HEK293 (cell line): Measurements from ENCODE around the gene UBE2G1.

Experiments used
- CTCF ChIA-PET: fragments of 350-600 bp; formaldehyde crosslinking; extraction: SDS; loops from one replicate; lab custom pipeline; 2021; ENCODE audit warnings: antibody characterized with exemption; lab: Yijun Ruan, JAX
- POLR2A ChIA-PET: fragments of 300-600 bp; formaldehyde crosslinking; extraction: SDS; loops from one replicate; lab custom pipeline; 2020; ENCODE audit warnings: antibody characterized with exemption, inconsistent platforms; lab: Yijun Ruan, JAX
- H3K27ac ChIP-seq: fragments of 200-500 bp; sonication (Bioruptor generic); 2 replicates; pipeline ENCODE4 v1.5.1; 2014; ENCODE audit warnings: low read depth, low read length, control low read depth, inconsistent platforms; ENCODE audit errors: extremely low read depth
- H3K36me3 ChIP-seq, 2 experiments: fragments of 200-500 bp in 1 of 2; sonication (Bioruptor generic) in 1 of 2; 1 replicate in 1 of 2; 2 replicates in 1 of 2; pipeline ENCODE4 v1.5.1; 2014 to 2017; ENCODE audit warnings: inconsistent platforms in 2 of 2, low read length in 2 of 2; ENCODE audit not compliant: control insufficient read depth in 2 of 2, insufficient read depth in 1 of 2
- H3K4me1 ChIP-seq: fragments of 200-500 bp; sonication (Bioruptor generic); 2 replicates; pipeline ENCODE4 v1.5.1; 2014; ENCODE audit warnings: mild to moderate bottlenecking, low read length, inconsistent platforms; ENCODE audit not compliant: control insufficient read depth, insufficient read depth
- H3K4me3 ChIP-seq: 2 replicates; pipeline ENCODE4 v1.5.1; 2011; ENCODE audit warnings: low read depth, mild to moderate bottlenecking, control low read depth, low read length, moderate library complexity
- H3K9me3 ChIP-seq: fragments of 200-500 bp; sonication (Bioruptor generic); 2 replicates; pipeline ENCODE4 v1.5.1; 2014; ENCODE audit warnings: low read depth, low read length, inconsistent platforms; ENCODE audit not compliant: control insufficient read depth, insufficient read depth
- KLF17 ChIP-seq: fragments of 450-650 bp; formaldehyde crosslinking; IDR thresholded peaks from 2 replicates; pipeline ENCODE4 v1.5.1; 2016; ENCODE audit warnings: missing biosample characterization, missing genetic modification characterization
- OVOL3 ChIP-seq: fragments of 450-650 bp; formaldehyde crosslinking; IDR thresholded peaks from 2 replicates; pipeline ENCODE4 v1.5.1; 2016; ENCODE audit warnings: missing biosample characterization, missing genetic modification characterization
- PRDM2 ChIP-seq: fragments of 450-650 bp; formaldehyde crosslinking; IDR thresholded peaks from 2 replicates; pipeline ENCODE4 v1.5.1; 2016; ENCODE audit warnings: missing biosample characterization, missing genetic modification characterization, borderline replicate concordance
- WT1 ChIP-seq: fragments of 450-650 bp; formaldehyde crosslinking; IDR thresholded peaks from 2 replicates; pipeline ENCODE4 v1.5.1; 2016; ENCODE audit warnings: missing biosample characterization, missing genetic modification characterization
- ZFP41 ChIP-seq: fragments of 450-650 bp; formaldehyde crosslinking; IDR thresholded peaks from 2 replicates; pipeline ENCODE4 v1.5.1; 2016; ENCODE audit warnings: missing biosample characterization, missing genetic modification characterization, borderline replicate concordance
- ZFP69B ChIP-seq: fragments of 450-650 bp; formaldehyde crosslinking; IDR thresholded peaks from 2 replicates; pipeline ENCODE4 v1.5.1; 2016; ENCODE audit warnings: missing biosample characterization, missing genetic modification characterization
- ZNF146 ChIP-seq: fragments of 450-650 bp; formaldehyde crosslinking; IDR thresholded peaks from 2 replicates; pipeline ENCODE4 v1.5.1; 2016; ENCODE audit warnings: missing biosample characterization, missing genetic modification characterization
- ZNF211 ChIP-seq: fragments of 450-650 bp; formaldehyde crosslinking; IDR thresholded peaks from 2 replicates; pipeline ENCODE4 v1.5.1; 2016; ENCODE audit warnings: low read depth, missing biosample characterization, missing genetic modification characterization
- ZNF248 ChIP-seq: fragments of 450-650 bp; formaldehyde crosslinking; IDR thresholded peaks from 2 replicates; pipeline ENCODE4 v1.5.1; 2017; ENCODE audit warnings: missing biosample characterization, missing genetic modification characterization
- ZNF302 ChIP-seq: fragments of 450-650 bp; formaldehyde crosslinking; IDR thresholded peaks from 2 replicates; pipeline ENCODE4 v1.5.1; 2016; ENCODE audit warnings: missing biosample characterization, missing genetic modification characterization, low read depth
- ZNF521 ChIP-seq: fragments of 450-650 bp; formaldehyde crosslinking; IDR thresholded peaks from 2 replicates; pipeline ENCODE4 v1.5.1; 2017; ENCODE audit warnings: missing biosample characterization, mild to moderate bottlenecking, missing genetic modification characterization
- ZNF768 ChIP-seq: fragments of 450-650 bp; formaldehyde crosslinking; IDR thresholded peaks from 2 replicates; pipeline ENCODE4 v1.5.1; 2018; ENCODE audit warnings: missing biosample characterization, mild to moderate bottlenecking, missing genetic modification characterization
- ZNF837 ChIP-seq: fragments of 450-650 bp; formaldehyde crosslinking; IDR thresholded peaks from 2 replicates; pipeline ENCODE4 v1.5.1; 2016; ENCODE audit warnings: missing biosample characterization, missing genetic modification characterization
- ZSCAN5A ChIP-seq: fragments of 450-650 bp; formaldehyde crosslinking; IDR thresholded peaks from 2 replicates; pipeline ENCODE4 v1.5.1; 2016; ENCODE audit warnings: missing biosample characterization, missing genetic modification characterization
- TF ChIP-seq, protein P1 (sequence below): fragments of 450-650 bp; formaldehyde crosslinking; IDR thresholded peaks from 2 replicates; pipeline ENCODE4 v1.5.1; 2016; ENCODE audit warnings: missing biosample characterization, missing genetic modification characterization
- TF ChIP-seq, protein P2 (sequence below): fragments of 450-650 bp; formaldehyde crosslinking; IDR thresholded peaks from 2 replicates; pipeline ENCODE4 v1.5.1; 2016; ENCODE audit warnings: missing biosample characterization, missing genetic modification characterization, low read depth
- TF ChIP-seq, protein P3 (sequence below): fragments of 450-650 bp; formaldehyde crosslinking; IDR thresholded peaks from 2 replicates; pipeline ENCODE4 v1.5.1; 2016; ENCODE audit warnings: missing biosample characterization, missing genetic modification characterization

The UBE2G1 gene

GRCh38 chr17:4293572-4293971, 72.9 kb downstream of the UBE2G1 start:
- Histone ChIP-seq H3K4me3 (no peak overlapping the region), H3K36me3 (peaks cover 26 to 43% of the 10 kb centered on the region in 2 experiments), H3K27ac (no peak overlapping the region), H3K9me3 (no peaks in the 10 kb centered on the region), H3K4me1 (peaks cover 17% of the 10 kb centered on the region)
- POLR2A ChIA-PET = no interaction called here
- TF ChIP-seq, protein P1, sequence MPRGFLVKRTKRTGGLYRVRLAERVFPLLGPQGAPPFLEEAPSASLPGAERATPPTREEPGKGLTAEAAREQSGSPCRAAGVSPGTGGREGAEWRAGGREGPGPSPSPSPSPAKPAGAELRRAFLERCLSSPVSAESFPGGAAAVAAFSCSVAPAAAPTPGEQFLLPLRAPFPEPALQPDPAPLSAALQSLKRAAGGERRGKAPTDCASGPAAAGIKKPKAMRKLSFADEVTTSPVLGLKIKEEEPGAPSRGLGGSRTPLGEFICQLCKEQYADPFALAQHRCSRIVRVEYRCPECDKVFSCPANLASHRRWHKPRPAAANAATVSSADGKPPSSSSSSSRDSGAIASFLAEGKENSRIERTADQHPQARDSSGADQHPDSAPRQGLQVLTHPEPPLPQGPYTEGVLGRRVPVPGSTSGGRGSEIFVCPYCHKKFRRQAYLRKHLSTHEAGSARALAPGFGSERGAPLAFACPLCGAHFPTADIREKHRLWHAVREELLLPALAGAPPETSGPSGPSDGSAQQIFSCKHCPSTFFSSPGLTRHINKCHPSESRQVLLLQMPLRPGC = no peak
- TF ChIP-seq ZNF146 = no peak
- TF ChIP-seq WT1 (tag by site-specific recombination) = no peak
- no peak for TF ChIP-seq OVOL3
- TF ChIP-seq ZNF302 = no peak
- no peak for TF ChIP-seq ZNF248 (tag by site-specific recombination)
- TF ChIP-seq ZSCAN5A (tag by site-specific recombination) = no peak
- TF ChIP-seq, protein P2, sequence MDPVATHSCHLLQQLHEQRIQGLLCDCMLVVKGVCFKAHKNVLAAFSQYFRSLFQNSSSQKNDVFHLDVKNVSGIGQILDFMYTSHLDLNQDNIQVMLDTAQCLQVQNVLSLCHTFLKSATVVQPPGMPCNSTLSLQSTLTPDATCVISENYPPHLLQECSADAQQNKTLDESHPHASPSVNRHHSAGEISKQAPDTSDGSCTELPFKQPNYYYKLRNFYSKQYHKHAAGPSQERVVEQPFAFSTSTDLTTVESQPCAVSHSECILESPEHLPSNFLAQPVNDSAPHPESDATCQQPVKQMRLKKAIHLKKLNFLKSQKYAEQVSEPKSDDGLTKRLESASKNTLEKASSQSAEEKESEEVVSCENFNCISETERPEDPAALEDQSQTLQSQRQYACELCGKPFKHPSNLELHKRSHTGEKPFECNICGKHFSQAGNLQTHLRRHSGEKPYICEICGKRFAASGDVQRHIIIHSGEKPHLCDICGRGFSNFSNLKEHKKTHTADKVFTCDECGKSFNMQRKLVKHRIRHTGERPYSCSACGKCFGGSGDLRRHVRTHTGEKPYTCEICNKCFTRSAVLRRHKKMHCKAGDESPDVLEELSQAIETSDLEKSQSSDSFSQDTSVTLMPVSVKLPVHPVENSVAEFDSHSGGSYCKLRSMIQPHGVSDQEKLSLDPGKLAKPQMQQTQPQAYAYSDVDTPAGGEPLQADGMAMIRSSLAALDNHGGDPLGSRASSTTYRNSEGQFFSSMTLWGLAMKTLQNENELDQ (tag by site-specific recombination) = no peak
- no peak for TF ChIP-seq ZNF211 (tag by site-specific recombination)
- TF ChIP-seq KLF17 (tag by site-specific recombination) = no peak
- no peak for TF ChIP-seq ZFP69B (tag by site-specific recombination)
- TF ChIP-seq, protein P3, sequence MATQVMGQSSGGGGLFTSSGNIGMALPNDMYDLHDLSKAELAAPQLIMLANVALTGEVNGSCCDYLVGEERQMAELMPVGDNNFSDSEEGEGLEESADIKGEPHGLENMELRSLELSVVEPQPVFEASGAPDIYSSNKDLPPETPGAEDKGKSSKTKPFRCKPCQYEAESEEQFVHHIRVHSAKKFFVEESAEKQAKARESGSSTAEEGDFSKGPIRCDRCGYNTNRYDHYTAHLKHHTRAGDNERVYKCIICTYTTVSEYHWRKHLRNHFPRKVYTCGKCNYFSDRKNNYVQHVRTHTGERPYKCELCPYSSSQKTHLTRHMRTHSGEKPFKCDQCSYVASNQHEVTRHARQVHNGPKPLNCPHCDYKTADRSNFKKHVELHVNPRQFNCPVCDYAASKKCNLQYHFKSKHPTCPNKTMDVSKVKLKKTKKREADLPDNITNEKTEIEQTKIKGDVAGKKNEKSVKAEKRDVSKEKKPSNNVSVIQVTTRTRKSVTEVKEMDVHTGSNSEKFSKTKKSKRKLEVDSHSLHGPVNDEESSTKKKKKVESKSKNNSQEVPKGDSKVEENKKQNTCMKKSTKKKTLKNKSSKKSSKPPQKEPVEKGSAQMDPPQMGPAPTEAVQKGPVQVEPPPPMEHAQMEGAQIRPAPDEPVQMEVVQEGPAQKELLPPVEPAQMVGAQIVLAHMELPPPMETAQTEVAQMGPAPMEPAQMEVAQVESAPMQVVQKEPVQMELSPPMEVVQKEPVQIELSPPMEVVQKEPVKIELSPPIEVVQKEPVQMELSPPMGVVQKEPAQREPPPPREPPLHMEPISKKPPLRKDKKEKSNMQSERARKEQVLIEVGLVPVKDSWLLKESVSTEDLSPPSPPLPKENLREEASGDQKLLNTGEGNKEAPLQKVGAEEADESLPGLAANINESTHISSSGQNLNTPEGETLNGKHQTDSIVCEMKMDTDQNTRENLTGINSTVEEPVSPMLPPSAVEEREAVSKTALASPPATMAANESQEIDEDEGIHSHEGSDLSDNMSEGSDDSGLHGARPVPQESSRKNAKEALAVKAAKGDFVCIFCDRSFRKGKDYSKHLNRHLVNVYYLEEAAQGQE (tag by site-specific recombination) = no peak
- no peak for TF ChIP-seq ZNF837 (tag by site-specific recombination)
- TF ChIP-seq ZFP41 = no peak
- no peak for TF ChIP-seq ZNF521 (tag by site-specific recombination)
- no peak for TF ChIP-seq ZNF768 (tag by site-specific recombination)
- no peak for TF ChIP-seq PRDM2 (tag by site-specific recombination)
- CTCF ChIA-PET = interaction anchor here (1.5 to 2.7 kb wide), 2 partner anchors 11 to 93 kb away, joined by 4 to 12 read pairs; no protein-coding TSS in a partner anchor
